ENCODE data around the gene NDEL1.

- TF ChIP-seq CTCF (IDR thresholded peaks at IDR 0.05; ENCODE audit: insufficient read depth, low read length, poor library complexity, severe bottlenecking) (no peak), EZH2phosphoT487 (conservative IDR thresholded peaks at IDR 0.05; ENCODE audit: low read length) (no peak)
Observed at GRCh38 chr17:8453326-8453725, 17.6 kb downstream of the NDEL1 start.

Measured in SU-DHL-6 (cell line).